ENCODE results near the gene TRIM40. TPM values are rescaled to one million over a fixed set of nuclear protein-coding genes. Genes with fewer than 3 reads are reported as not detected.

TRIM40 gene
- total and polyA plus RNA-seq, 2 experiments from 2014 or later: not detected

GRCh38 chr6:30112402-30112994, 23.4 kb upstream of the TRIM40 start (continued):
- TF ChIP-seq, protein P1, sequence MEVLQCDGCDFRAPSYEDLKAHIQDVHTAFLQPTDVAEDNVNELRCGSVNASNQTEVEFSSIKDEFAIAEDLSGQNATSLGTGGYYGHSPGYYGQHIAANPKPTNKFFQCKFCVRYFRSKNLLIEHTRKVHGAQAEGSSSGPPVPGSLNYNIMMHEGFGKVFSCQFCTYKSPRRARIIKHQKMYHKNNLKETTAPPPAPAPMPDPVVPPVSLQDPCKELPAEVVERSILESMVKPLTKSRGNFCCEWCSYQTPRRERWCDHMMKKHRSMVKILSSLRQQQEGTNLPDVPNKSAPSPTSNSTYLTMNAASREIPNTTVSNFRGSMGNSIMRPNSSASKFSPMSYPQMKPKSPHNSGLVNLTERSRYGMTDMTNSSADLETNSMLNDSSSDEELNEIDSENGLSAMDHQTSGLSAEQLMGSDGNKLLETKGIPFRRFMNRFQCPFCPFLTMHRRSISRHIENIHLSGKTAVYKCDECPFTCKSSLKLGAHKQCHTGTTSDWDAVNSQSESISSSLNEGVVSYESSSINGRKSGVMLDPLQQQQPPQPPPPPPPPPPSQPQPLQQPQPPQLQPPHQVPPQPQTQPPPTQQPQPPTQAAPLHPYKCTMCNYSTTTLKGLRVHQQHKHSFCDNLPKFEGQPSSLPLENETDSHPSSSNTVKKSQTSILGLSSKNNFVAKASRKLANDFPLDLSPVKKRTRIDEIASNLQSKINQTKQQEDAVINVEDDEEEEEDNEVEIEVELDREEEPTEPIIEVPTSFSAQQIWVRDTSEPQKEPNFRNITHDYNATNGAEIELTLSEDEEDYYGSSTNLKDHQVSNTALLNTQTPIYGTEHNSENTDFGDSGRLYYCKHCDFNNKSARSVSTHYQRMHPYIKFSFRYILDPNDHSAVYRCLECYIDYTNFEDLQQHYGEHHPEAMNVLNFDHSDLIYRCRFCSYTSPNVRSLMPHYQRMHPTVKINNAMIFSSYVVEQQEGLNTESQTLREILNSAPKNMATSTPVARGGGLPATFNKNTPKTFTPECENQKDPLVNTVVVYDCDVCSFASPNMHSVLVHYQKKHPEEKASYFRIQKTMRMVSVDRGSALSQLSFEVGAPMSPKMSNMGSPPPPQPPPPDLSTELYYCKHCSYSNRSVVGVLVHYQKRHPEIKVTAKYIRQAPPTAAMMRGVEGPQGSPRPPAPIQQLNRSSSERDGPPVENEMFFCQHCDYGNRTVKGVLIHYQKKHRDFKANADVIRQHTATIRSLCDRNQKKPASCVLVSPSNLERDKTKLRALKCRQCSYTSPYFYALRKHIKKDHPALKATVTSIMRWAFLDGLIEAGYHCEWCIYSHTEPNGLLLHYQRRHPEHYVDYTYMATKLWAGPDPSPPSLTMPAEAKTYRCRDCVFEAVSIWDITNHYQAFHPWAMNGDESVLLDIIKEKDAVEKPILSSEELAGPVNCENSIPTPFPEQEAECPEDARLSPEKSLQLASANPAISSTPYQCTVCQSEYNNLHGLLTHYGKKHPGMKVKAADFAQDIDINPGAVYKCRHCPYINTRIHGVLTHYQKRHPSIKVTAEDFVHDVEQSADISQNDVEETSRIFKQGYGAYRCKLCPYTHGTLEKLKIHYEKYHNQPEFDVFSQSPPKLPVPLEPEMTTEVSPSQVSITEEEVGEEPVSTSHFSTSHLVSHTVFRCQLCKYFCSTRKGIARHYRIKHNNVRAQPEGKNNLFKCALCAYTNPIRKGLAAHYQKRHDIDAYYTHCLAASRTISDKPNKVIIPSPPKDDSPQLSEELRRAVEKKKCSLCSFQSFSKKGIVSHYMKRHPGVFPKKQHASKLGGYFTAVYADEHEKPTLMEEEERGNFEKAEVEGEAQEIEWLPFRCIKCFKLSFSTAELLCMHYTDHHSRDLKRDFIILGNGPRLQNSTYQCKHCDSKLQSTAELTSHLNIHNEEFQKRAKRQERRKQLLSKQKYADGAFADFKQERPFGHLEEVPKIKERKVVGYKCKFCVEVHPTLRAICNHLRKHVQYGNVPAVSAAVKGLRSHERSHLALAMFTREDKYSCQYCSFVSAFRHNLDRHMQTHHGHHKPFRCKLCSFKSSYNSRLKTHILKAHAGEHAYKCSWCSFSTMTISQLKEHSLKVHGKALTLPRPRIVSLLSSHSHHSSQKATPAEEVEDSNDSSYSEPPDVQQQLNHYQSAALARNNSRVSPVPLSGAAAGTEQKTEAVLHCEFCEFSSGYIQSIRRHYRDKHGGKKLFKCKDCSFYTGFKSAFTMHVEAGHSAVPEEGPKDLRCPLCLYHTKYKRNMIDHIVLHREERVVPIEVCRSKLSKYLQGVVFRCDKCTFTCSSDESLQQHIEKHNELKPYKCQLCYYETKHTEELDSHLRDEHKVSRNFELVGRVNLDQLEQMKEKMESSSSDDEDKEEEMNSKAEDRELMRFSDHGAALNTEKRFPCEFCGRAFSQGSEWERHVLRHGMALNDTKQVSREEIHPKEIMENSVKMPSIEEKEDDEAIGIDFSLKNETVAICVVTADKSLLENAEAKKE (CRISPR knock-in tag; IDR thresholded peaks at IDR 0.05): no peak
- no peak for TF ChIP-seq EZH2phosphoT487 (IDR thresholded peaks at IDR 0.05; ENCODE audit: unreplicated experiment)
- no peak for TF ChIP-seq ZNF114 (CRISPR knock-in tag; IDR thresholded peaks at IDR 0.05)

GRCh38 chr6:30113003-30113759, 22.8 kb upstream of the TRIM40 start, which contains the start of gene TRIM31:
TSS of gene TRIM31 (minus strand) at chr6:30113090. CDS start at chr6:30112805, 285 bp downstream.
- peaks cover 56% of the 10 kb centered on the region for H3K27me3 ChIP-seq (ENCODE audit: insufficient read depth)
- H3K9me2 ChIP-seq (ENCODE audit: insufficient read depth): no peaks in the 10 kb centered on the region
- no peaks in the 10 kb centered on the region for H3K36me3 ChIP-seq (ENCODE audit: insufficient read depth)
- no peak within 1 kb of the TSS for H3K27ac ChIP-seq (ENCODE audit: low read depth)
- no peak within 1 kb of the TSS for H3K27ac Mint-ChIP-seq
- H3K27me3 Mint-ChIP-seq (ENCODE audit: insufficient read depth, low read depth, poor library complexity): peaks cover 13% of the 10 kb centered on the region
- no peaks in the 10 kb centered on the region for H3K79me2 ChIP-seq (replicated peaks; ENCODE audit: insufficient read depth)
- no peak within 1 kb of the TSS for H3K4me3 ChIP-seq
- no peak within 1 kb of the TSS for H3K4me2 ChIP-seq
- no peaks in the 10 kb centered on the region for H4K20me1 ChIP-seq (replicated peaks; ENCODE audit: insufficient read depth)
- no peaks in the 10 kb centered on the region for H3K36me3 Mint-ChIP-seq (ENCODE audit: low read depth)
- no peaks in the 10 kb centered on the region for H3K4me1 ChIP-seq (ENCODE audit: insufficient read depth)
- DNase-seq (ENCODE audit: low spot score): no peak
- no peaks in the 10 kb centered on the region for H3F3A ChIP-seq (replicated peaks; ENCODE audit: low read depth)
- ATAC-seq: no peak
- H3K9me3 Mint-ChIP-seq: no peaks in the 10 kb centered on the region
- H2AFZ ChIP-seq: no peak within 1 kb of the TSS
- no peaks in the 10 kb centered on the region for H3K4me1 Mint-ChIP-seq
- no peak within 1 kb of the TSS for H3K4me3 Mint-ChIP-seq
- TF ChIP-seq ZNF331 (CRISPR knock-in tag; IDR thresholded peaks at IDR 0.05; ENCODE audit: low read depth) (no peak), NANOG (IDR thresholded peaks at IDR 0.05; ENCODE audit: borderline replicate concordance) (no peak), ETS1 (IDR thresholded peaks at IDR 0.05) (no peak), EZH2phosphoT487 (IDR thresholded peaks at IDR 0.05; ENCODE audit: unreplicated experiment) (no peak), STAT1 (IDR thresholded peaks at IDR 0.05; ENCODE audit: unreplicated experiment) (no peak), EZH2 (IDR thresholded peaks at IDR 0.05; ENCODE audit: low read depth, unreplicated experiment) (no peak), JUNB (IDR thresholded peaks at IDR 0.05; ENCODE audit: unreplicated experiment) (no peak)
- TF ChIP-seq, protein P2, sequence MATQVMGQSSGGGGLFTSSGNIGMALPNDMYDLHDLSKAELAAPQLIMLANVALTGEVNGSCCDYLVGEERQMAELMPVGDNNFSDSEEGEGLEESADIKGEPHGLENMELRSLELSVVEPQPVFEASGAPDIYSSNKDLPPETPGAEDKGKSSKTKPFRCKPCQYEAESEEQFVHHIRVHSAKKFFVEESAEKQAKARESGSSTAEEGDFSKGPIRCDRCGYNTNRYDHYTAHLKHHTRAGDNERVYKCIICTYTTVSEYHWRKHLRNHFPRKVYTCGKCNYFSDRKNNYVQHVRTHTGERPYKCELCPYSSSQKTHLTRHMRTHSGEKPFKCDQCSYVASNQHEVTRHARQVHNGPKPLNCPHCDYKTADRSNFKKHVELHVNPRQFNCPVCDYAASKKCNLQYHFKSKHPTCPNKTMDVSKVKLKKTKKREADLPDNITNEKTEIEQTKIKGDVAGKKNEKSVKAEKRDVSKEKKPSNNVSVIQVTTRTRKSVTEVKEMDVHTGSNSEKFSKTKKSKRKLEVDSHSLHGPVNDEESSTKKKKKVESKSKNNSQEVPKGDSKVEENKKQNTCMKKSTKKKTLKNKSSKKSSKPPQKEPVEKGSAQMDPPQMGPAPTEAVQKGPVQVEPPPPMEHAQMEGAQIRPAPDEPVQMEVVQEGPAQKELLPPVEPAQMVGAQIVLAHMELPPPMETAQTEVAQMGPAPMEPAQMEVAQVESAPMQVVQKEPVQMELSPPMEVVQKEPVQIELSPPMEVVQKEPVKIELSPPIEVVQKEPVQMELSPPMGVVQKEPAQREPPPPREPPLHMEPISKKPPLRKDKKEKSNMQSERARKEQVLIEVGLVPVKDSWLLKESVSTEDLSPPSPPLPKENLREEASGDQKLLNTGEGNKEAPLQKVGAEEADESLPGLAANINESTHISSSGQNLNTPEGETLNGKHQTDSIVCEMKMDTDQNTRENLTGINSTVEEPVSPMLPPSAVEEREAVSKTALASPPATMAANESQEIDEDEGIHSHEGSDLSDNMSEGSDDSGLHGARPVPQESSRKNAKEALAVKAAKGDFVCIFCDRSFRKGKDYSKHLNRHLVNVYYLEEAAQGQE (IDR thresholded peaks at IDR 0.05; ENCODE audit: unreplicated experiment): no peak
- TF ChIP-seq, protein P3, sequence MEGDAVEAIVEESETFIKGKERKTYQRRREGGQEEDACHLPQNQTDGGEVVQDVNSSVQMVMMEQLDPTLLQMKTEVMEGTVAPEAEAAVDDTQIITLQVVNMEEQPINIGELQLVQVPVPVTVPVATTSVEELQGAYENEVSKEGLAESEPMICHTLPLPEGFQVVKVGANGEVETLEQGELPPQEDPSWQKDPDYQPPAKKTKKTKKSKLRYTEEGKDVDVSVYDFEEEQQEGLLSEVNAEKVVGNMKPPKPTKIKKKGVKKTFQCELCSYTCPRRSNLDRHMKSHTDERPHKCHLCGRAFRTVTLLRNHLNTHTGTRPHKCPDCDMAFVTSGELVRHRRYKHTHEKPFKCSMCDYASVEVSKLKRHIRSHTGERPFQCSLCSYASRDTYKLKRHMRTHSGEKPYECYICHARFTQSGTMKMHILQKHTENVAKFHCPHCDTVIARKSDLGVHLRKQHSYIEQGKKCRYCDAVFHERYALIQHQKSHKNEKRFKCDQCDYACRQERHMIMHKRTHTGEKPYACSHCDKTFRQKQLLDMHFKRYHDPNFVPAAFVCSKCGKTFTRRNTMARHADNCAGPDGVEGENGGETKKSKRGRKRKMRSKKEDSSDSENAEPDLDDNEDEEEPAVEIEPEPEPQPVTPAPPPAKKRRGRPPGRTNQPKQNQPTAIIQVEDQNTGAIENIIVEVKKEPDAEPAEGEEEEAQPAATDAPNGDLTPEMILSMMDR (conservative IDR thresholded peaks at IDR 0.05; ENCODE audit: low read depth in 2 of 2): no peak
